HTR-8/SVneo (cell line): ENCODE measurements around the gene PTPRM.

Experiments used
- DNase-seq: peaks from one replicate; pipeline ENCODE4 v3.0.0; 2011; ENCODE audit warnings: low spot score, mixed read lengths; ENCODE audit not compliant: insufficient read length
- FAIRE-seq: peaks from 2 replicates; lab custom pipeline; 2011; peaks lifted over from hg19 to GRCh38; lab: Jason Lieb, UNC

The PTPRM gene

DNA sequence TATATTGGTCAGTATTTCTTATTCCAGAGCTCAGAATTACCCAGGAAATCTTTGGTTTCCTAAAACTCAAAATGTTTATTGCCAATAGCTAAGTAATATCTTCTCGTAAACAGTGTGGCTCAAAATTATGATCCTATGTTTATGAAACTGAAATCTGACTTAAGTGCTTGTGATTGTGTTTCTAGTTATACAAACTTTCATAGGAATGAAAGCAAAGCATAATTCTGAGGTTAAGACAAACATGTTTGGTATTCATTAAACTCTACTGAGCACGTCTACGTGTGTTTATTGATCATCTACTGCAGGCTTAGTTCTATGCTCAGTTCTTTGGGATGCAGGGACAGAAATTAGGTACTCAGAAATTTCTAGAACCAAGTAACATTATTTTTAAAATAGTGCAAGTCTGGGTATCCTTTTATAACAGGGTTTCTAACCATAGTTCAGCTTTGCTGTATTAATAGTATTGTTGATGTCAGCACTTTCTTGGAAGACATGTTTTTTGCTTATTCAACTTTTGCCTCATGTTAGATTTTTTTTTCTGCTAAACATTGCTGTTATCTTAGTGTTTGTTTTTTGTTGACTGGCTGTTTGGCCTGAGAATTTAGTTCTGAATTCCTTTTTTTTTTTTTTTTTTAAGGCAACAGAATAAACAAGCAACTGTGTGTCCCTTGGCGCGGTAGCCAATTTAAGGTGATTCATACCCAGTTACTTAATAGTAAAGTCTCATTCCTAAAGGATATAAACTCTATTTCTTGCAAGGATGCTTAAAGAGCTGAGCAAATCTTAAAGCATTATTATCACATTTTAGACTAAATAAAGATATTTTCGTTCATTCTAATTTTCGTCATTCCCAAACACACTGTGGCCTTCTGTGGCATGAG is 31.3 kb downstream of the PTPRM start:
- DNase-seq, result no peak
- FAIRE-seq, result no peak

DNA sequence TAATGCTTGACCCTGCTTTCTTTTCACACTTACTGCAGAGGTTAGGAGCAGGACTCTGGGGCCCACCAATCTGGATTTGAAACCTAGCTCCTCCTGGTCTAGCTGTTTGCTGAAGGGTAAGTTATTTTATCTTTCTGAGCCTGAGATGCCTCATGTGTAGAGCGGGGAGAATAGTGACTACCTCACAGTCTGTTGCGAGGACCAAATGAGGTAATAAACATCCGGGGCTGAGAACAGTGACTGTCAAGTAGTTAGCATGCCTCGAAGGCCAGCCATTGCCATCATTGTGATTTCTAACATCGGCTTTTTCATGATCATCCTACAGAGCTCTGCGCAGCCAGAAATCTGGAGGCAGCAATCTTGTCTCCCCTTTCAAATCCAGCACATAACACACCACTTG is 32.9 kb downstream of the PTPRM start:
- FAIRE-seq (no peak), DNase-seq (no peak)

DNA sequence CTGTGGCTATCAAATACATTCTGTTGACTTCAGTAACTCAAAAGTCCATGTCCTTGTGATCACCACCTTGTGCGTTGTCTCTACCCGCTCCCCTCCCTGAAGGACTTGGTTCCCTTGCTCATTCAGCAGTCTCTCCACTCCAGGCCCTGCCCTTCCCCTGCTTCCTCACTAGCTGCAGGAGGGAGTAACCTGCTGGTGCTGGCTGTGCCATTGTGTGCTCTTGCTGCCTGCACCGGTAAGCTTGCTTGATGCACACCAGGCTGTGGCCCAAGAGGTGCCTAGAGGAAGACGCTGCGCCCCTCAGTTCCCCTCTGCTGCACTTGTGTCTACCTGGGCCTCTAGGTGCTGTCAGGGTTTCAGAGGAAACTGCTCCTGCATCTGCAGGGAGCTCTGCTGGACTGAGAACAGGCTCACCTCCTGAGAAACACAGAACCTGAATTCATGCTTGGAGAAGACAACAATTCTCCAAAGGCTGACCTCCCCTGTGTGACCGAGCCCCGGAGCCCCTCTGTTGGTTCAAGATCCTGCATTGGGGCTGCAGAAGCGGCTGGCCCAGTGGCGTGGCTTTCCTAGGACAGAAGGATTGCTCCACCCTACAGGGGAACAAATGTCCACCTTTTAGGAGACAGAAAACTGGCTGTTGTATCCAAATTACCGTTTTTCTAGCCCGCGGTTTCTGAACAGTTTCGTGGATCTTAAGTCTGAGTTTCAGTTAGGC is 33.6 kb downstream of the PTPRM start:
- FAIRE-seq (peak; percentile 23), DNase-seq (no peak)

- FAIRE-seq (no peak), DNase-seq (no peak)
These were observed 34.1 kb downstream of the PTPRM start for GRCh38 chr18:7601246-7601615.

DNA sequence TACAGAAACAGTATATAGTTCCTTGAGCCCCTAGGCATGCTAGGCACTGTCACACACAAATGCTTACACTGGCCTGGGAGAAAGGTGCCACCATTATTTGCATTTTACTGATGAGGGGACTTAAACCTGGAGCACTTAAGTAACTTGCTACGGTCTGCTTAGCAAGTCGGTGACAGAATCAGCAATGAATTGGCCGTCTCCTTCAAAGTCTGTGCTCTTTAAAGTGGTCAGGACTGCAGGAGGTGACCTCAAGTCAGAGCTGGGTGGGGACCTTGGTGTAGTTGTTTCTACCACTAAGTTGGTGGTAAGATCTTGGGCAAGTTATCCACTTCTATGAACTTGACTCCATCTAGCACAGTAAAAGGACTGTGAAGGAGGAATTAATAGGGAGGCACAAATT is 34.8 kb downstream of the PTPRM start:
- FAIRE-seq (no peak), DNase-seq (no peak)

DNA sequence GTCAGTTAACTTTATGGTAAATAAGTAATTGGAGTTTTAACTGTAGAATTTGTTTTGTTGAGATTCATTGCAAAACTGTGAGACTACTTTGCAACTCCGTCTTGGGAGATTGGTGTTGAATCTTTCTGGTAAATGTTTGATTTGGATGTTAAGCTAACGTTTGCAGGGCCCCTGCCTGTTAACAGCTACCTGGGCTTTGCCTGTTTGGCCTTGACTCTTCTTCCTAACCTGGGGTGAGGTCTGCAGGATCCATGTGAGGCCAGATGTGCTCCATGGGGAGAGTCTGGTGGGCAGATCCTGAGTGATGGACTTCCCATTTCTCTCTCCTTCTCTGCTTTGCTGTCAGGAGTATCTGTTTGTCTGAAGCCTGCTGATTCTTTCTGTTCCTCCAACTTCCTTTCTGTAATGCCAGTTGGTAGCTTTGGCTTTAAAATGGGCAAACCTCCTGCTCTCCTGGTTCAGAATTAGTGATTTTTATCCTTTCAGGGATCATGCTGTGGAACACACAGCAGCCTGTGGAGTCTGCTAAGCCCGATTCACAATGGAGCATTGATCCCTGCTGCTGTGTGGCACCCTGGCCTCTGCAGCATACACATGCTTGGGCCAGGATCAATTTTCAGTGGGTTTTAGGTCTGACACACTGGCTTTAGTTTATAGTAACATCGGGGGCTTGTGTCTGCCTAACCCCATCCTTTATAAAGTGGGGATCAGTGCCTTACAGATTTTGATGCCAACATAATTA is 36.3 kb downstream of the PTPRM start:
- DNase-seq, result no peak
- FAIRE-seq, result no peak

DNA sequence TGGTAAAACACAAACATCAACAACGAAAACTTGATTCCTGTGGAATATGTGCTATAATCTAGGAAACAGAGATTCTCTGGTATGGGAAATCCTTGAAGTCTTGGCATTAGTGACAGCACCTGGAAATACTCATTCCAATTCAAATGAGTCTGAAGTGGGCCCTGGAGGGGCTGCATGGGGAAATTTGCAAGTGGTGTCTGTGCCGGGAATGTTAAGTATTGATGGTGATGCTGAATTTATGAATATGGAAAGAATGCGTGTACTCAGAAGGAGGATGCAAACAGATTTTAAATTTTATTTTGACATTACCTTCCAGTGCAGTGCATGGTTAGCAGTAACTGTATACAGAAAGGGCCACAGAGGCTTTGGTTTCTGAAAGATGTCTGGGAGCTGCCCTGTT is 37.2 kb downstream of the PTPRM start:
- FAIRE-seq, result no peak
- DNase-seq, result no peak

DNA sequence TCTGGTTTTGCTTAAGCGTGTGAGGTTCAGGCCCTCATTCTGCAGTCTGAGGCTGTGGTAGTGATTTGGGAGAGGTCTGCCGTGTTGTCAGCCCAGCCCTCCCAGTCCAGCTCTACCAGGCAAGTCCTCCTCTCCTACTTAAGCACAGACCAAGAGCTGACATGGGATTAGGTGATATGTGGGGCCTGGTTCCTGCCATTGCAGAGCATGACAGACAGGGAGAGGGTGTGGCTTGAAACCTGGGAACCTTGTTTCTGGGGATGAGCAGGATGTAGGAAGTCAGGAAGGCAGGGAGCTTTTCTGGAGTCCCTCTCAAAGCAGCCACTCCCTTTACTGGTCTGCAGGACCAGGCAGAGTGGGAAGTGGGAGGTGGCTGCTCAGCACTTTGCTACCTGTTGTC is 38.6 kb downstream of the PTPRM start:
- FAIRE-seq, result no peak

GRCh38 chr18:7607540-7608173 is 40.5 kb downstream of the PTPRM start:
- no peak for FAIRE-seq

More for the DNA sequence above, 38.6 kb downstream of the PTPRM start:
- no peak for DNase-seq

DNA sequence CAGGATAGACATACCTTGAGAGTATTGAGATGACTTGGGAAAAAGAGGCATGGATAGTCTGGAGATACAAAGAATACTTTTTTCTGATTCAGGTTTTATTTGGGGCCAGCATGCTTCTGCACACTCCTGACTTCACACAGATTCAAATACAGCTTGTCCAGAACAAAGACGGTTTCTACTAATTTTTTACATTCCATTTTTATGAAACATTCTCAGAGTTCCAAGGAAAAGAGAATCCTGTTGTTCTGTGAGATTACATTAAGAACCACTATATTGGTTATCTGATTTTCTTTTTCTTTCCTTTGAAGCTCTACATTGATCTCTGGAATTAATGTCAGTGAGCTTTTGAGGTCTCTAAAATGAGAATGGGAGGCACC is 41.0 kb downstream of the PTPRM start:
- FAIRE-seq, result no peak
- no peak for DNase-seq

More at GRCh38 chr18:7607540-7608173, 40.5 kb downstream of the PTPRM start:
- no peak for DNase-seq

DNA sequence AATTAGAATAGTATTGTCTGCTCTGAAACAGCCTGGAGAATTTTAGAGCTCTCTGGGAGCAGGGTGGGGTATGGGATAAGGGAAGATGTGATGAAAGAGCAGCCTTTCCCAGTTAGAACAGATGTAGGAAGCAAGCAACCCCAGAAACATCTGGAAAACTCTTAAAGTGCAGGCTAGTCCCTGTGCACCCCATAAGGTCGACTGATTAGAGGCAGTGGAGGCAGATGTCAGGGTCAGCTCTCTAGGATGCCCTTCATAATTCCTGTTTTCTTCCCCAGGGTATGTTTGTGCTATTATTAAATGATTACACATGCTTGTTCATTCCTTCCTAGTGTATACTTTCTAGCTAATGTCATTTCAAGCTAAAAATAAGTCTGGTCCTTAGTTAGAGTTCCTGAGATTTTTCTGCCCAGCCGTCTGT is 41.7 kb downstream of the PTPRM start:
- no peak for FAIRE-seq
- DNase-seq, result no peak

- FAIRE-seq (no peak), DNase-seq (no peak)
These were observed 42.5 kb downstream of the PTPRM start for GRCh38 chr18:7609617-7610016.

- FAIRE-seq, result no peak
- DNase-seq, result no peak
These were observed 46.9 kb downstream of the PTPRM start for GRCh38 chr18:7614042-7614441.

DNA sequence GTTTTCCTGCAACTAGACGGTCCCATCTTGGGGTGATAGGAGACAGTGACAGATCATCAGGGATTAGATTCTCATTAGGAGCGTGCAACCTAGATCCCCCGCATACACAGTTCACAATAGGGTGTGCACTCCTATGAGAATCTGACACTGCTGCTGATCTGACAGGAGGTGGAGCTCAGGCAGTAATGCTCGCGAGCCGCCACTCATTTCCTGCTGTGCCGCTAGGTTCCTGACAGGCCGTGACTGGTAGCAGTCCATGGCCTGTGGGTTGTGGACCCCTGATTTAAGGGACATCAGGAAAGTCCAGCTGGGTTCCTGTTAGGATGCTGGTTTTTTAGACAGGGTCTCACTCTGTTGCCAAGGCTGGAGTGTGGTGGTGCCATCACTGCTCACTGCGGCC is 48.7 kb downstream of the PTPRM start:
- no peak for FAIRE-seq

GRCh38 chr18:7616661-7617060 is 49.5 kb downstream of the PTPRM start:
- DNase-seq, result no peak
- no peak for FAIRE-seq

More for the DNA sequence above, 48.7 kb downstream of the PTPRM start:
- DNase-seq, result no peak

- DNase-seq, result no peak
- no peak for FAIRE-seq
These were observed 50.8 kb downstream of the PTPRM start for GRCh38 chr18:7617738-7618422.

DNA sequence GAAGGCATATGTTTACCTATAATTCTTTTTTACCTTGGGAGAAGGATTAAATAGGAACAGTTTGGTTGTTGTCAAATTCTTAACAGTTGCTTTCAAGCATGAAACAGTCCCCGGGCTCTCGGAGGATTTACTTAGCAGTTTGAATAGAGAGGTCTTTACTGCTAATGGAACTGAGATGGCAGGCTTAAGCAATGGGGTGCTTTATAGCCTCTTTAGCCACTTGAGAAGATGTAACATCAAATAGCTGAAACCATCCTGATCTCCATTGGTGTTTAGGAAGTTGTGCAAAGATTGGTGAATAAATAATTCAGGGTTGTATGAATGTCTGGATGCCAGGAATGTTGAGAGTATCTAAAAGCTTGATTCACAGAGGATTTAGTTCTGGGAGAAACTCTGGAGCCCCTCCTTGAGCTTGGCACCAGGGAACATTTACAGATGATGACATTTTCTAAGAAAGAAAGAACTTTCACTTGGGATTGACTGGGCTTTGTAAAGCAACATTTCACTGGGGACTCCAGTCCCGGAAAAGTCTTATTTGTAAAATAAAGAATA is 51.9 kb downstream of the PTPRM start:
- FAIRE-seq (no peak), DNase-seq (no peak)

DNA sequence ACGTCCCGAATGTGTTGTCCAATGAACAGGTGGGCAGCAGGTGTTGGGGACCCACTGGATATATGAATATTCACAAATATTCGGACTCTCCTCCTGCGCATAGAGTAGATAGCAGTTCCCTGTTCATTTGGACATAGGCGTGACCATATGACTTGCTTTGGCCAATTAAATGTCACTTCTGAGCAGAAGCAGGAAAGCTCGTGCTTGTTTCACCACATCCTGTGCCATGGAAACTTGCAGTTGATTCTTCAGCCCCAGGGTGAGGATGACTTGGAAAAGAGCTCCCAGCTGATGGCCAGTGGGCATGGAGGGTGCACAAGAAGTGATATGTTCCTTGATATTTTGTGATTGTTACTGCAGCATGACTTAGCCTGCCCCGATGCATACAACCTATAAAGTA is 52.6 kb downstream of the PTPRM start:
- no peak for DNase-seq
- no peak for FAIRE-seq

DNA sequence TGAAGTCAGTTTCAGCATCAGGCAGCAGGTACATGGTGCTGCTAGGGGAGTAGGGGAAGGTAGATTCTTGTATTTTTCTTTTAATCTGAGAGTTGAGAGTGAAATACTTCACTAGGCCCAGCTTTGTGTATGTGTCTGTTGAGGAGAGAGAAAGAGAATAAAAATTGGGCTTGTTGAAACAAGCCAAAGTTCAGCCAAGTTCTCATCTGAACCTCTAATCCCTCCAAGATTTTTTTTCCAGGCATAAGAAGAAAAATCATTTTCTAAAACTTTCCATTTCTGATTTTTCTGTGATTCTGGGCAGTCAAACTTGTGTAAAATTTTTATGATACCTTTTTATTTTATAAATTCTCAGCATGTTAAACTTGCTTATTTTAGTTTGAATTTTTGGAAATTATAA is 55.6 kb downstream of the PTPRM start:
- no peak for FAIRE-seq

GRCh38 chr18:7623681-7624080 is 56.6 kb downstream of the PTPRM start:
- DNase-seq (no peak), FAIRE-seq (no peak)

More for the DNA sequence above, 55.6 kb downstream of the PTPRM start:
- no peak for DNase-seq
